IMR-90 (cell line): ENCODE measurements around the gene NKIRAS1. TPM values are rescaled to one million over a fixed set of nuclear protein-coding genes. Genes with fewer than 3 reads are reported as not detected.

Source experiments
- ATAC-seq: fragments of 200-7000 bp; cut with Tn5 transposase; 2 replicates; pipeline ENCODE4 v1.9.1; 2020; ENCODE audit warnings: low read depth, mild to moderate bottlenecking, moderate library complexity
- BruUV-seq: library from RNA; stranded (reverse); fragments of 400-500 nt; replicated peaks from 2 replicates; lab custom pipeline; 2021; lab: Mats Ljungman, UMichigan
- CTCF ChIA-PET: fragments of 300-600 bp; formaldehyde crosslinking; extraction: SDS; loops from one replicate; lab custom pipeline; 2021; ENCODE audit warnings: antibody characterized with exemption; lab: Yijun Ruan, JAX
- POLR2A ChIA-PET: fragments of 300-600 bp; sonication (Branson Sonifier 250); formaldehyde crosslinking; loops from one replicate; lab custom pipeline; 2022; ENCODE audit warnings: antibody characterized with exemption; ENCODE audit not compliant: unreplicated experiment; lab: Charles Lee
- DNase-seq: peaks from one replicate; pipeline ENCODE4 v3.0.0; 2013
- H2AFZ ChIP-seq: replicated peaks from 2 replicates; pipeline ENCODE3; 2013; ENCODE audit warnings: low read length, mild to moderate bottlenecking; ENCODE audit not compliant: poor library complexity
- H2AK5ac ChIP-seq: 2 replicates; pipeline ENCODE4 v1.6.1; 2013; ENCODE audit warnings: low read depth, low read length, inconsistent platforms
- H2AK9ac ChIP-seq: replicated peaks from 2 replicates; pipeline ENCODE3; 2013; ENCODE audit warnings: mild to moderate bottlenecking, low read depth, low read length, moderate library complexity; ENCODE audit not compliant: poor library complexity
- H2BK120ac ChIP-seq: 2 replicates; pipeline ENCODE4 v1.6.1; 2013; ENCODE audit warnings: low read depth, low read length, inconsistent platforms
- H2BK15ac ChIP-seq: 3 replicates; pipeline ENCODE4 v1.6.1; 2013; ENCODE audit warnings: low read depth, low read length, inconsistent platforms
- H2BK20ac ChIP-seq: 2 replicates; pipeline ENCODE4 v1.6.1; 2013; ENCODE audit warnings: low read depth, mild to moderate bottlenecking, inconsistent platforms, low read length, moderate library complexity
- H2BK5ac ChIP-seq: 2 replicates; pipeline ENCODE4 v1.6.1; 2013; ENCODE audit warnings: mild to moderate bottlenecking, low read depth, low read length, inconsistent platforms; ENCODE audit not compliant: poor library complexity, severe bottlenecking
- H3K14ac ChIP-seq: replicated peaks from 2 replicates; pipeline ENCODE4 v1.6.1; 2013; ENCODE audit warnings: low read depth, low read length, inconsistent platforms
- H3K18ac ChIP-seq: 2 replicates; pipeline ENCODE4 v1.6.1; 2013; ENCODE audit warnings: low read depth, low read length, control low read depth
- H3K23ac ChIP-seq: 2 replicates; pipeline ENCODE4 v1.6.1; 2013; ENCODE audit warnings: low read depth, low read length, inconsistent platforms
- H3K27ac ChIP-seq: 2 replicates; pipeline ENCODE4 v1.5.1; 2013; ENCODE audit warnings: mild to moderate bottlenecking, control low read depth, low read length; ENCODE audit not compliant: insufficient read depth
- H3K27me3 ChIP-seq: 2 replicates; pipeline ENCODE4 v1.6.1; 2013; ENCODE audit warnings: low read length; ENCODE audit not compliant: control insufficient read depth, insufficient read depth
- H3K36me3 ChIP-seq: 2 replicates; pipeline ENCODE4 v1.6.1; 2013; ENCODE audit warnings: low read length, mixed read lengths; ENCODE audit not compliant: control insufficient read depth, insufficient read depth
- H3K4ac ChIP-seq: 2 replicates; pipeline ENCODE4 v1.6.1; 2013; ENCODE audit warnings: low read depth, low read length, inconsistent platforms
- H3K4me1 ChIP-seq: 2 replicates; pipeline ENCODE4 v1.6.1; 2013; ENCODE audit warnings: low read length, mixed read lengths; ENCODE audit not compliant: control insufficient read depth, insufficient read depth
- H3K4me2 ChIP-seq: 2 replicates; pipeline ENCODE4 v1.6.1; 2013; ENCODE audit warnings: low read depth, mild to moderate bottlenecking, control low read depth, low read length, moderate library complexity
- H3K4me3 ChIP-seq: 2 replicates; pipeline ENCODE4 v1.5.1; 2013; ENCODE audit warnings: low read depth, mild to moderate bottlenecking, control low read depth, low read length, moderate library complexity; ENCODE audit not compliant: insufficient read depth
- H3K56ac ChIP-seq: 2 replicates; pipeline ENCODE4 v1.6.1; 2013; ENCODE audit warnings: low read length, inconsistent platforms; ENCODE audit not compliant: insufficient read depth; ENCODE audit errors: extremely low read depth
- H3K79me1 ChIP-seq, 2 experiments: 2 replicates each; pipeline ENCODE4 v1.6.1; 2013; ENCODE audit warnings: low read length in 2 of 2, inconsistent platforms in 1 of 2, low read depth in 1 of 2
- H3K9ac ChIP-seq: 2 replicates; pipeline ENCODE4 v1.6.1; 2013; ENCODE audit warnings: low read depth, low read length, control low read depth
- H3K9me1 ChIP-seq: 2 replicates; pipeline ENCODE4 v1.6.1; 2013; ENCODE audit warnings: low read length, inconsistent platforms; ENCODE audit not compliant: insufficient read depth
- H3K9me3 ChIP-seq: 2 replicates; pipeline ENCODE4 v1.6.1; 2013; ENCODE audit warnings: low read length; ENCODE audit not compliant: control insufficient read depth, insufficient read depth
- H4K20me1 ChIP-seq: 2 replicates; pipeline ENCODE4 v1.6.1; 2013; ENCODE audit warnings: low read length, inconsistent platforms; ENCODE audit not compliant: insufficient read depth
- H4K5ac ChIP-seq: 2 replicates; pipeline ENCODE4 v1.6.1; 2013; ENCODE audit warnings: mild to moderate bottlenecking, low read depth, low read length, control low read depth
- H4K8ac ChIP-seq, 2 experiments: 2 replicates each; pipeline ENCODE4 v1.6.1; 2013; ENCODE audit warnings: low read depth in 2 of 2, low read length in 2 of 2, control low read depth in 1 of 2, inconsistent platforms in 1 of 2
- H4K91ac ChIP-seq: 2 replicates; pipeline ENCODE4 v1.6.1; 2013; ENCODE audit warnings: low read depth, low read length, inconsistent platforms; ENCODE audit not compliant: insufficient read depth
- MAZ ChIP-seq: IDR thresholded peaks from 2 replicates; pipeline ENCODE4 v1.6.1; 2012; ENCODE audit warnings: low read depth, mild to moderate bottlenecking, low read length, improper control_type of control experiment, moderate library complexity, borderline replicate concordance
- NFE2L2 ChIP-seq: fragments of 150-350 bp; IDR thresholded peaks from 2 replicates; pipeline ENCODE4 v1.6.1; 2016; ENCODE audit warnings: low read depth, mild to moderate bottlenecking, low read length
- POLR2A ChIP-seq: IDR thresholded peaks from 2 replicates; pipeline ENCODE4 v1.6.1; 2012; ENCODE audit warnings: mild to moderate bottlenecking, low read depth, low read length
- WGBS, 2 experiments: methylation state at CpG; one replicate each; pipeline versions ENCODE4 v1.1.5 to v1.1.7; 2013; ENCODE audit warnings: missing lambda C conversion rate in 2 of 2; ENCODE audit not compliant: insufficient read length in 1 of 2; ENCODE audit errors: extremely low coverage in 2 of 2; 5-methylcytosine and 5-hydroxymethylcytosine counted together
- dilution Hi-C: fragments of 300-500 bp; cut with HindIII; formaldehyde crosslinking; loops from one replicate; pipeline ENCODE4 v1.14.3; 2018; ENCODE audit warnings: low sequenced_read_pairs; ENCODE audit not compliant: unreplicated experiment
- in situ Hi-C: fragments of 300-500 bp; cut with MboI; formaldehyde crosslinking; loops from 3 replicates; pipeline ENCODE4 v1.14.3; 2019; ENCODE audit warnings: low sequenced_read_pairs, inconsistent platforms, mixed read lengths
- intact Hi-C: fragments of 100-400 bp; cut with micrococcal nuclease; formaldehyde crosslinking; loops from 2 replicates; pipeline ENCODE4 v1.10.0; 2022
- polyA plus RNA-seq, 3 experiments: library from polyadenylated mRNA; depleted of rRNA; stranded (reverse); fragments of >200 nt; gene quantifications; 2 replicates each; pipeline ENCODE4 v1.2.3, GENCODE V29; 2012; ENCODE audit warnings: low replicate concordance in 1 of 3
- total RNA-seq: library from RNA; depleted of rRNA; stranded (reverse); fragments of >200 nt; gene quantifications from 2 replicates; pipeline ENCODE4 v1.2.3, GENCODE V29; 2012
- TF ChIP-seq, protein P1 (sequence below): conservative IDR thresholded peaks from 2 replicates; pipeline ENCODE4 v1.5.1; 2012; ENCODE audit warnings: mild to moderate bottlenecking, low read depth, low read length, improper control_type of control experiment

The NKIRAS1 gene
- total and polyA plus RNA-seq, 2 of the 4 experiments (the other 2 are of a cell fraction): 6.1 to 6.8 TPM

DNA sequence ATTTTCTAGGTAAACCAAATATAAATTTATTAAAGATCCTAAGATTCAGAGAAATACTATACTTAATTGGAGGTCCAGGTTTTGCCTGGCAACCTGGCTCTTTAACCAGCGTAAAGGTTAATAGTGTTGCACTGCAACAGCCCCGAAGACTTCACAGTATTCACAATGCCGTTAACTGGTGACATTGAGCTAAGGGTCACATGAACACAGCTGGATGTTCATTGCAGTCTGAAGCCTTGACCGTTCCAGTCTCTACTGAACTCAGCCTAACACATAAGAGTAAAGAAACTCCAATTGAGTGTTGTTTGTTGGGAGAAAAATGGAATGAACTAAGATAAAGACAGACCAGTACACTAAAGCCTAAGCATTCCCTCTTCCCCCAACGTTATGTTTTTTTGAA lies 26.8 kb downstream of the NKIRAS1 start:
- no CpG with 5 or more reads among the region's 5 CpGs for WGBS, 2 experiments
- no peak overlapping the region for H3K56ac ChIP-seq
- dilution Hi-C loops: no loop called here
- H3K9ac ChIP-seq: no peak overlapping the region
- no peak overlapping the region for H2BK5ac ChIP-seq
- no peak overlapping the region for H2AK9ac ChIP-seq
- no TSS peak for BruUV-seq
- CTCF ChIA-PET: no interaction called here
- no peak overlapping the region for H3K4me2 ChIP-seq
- H3K4ac ChIP-seq: no peak overlapping the region
- in situ Hi-C loops: loop anchor here (25.0 kb wide), 2 partner anchors 347 to 797 kb away; no protein-coding TSS in a partner anchor
- no peak overlapping the region for H4K8ac ChIP-seq
- H3K23ac ChIP-seq: no peak overlapping the region
- no peak overlapping the region for H3K18ac ChIP-seq
- H4K91ac ChIP-seq: no peak overlapping the region
- POLR2A ChIA-PET: no interaction called here
- intact Hi-C loops: loop anchor here (2.0 kb wide), 1 partner anchor 349 kb away; no protein-coding TSS in a partner anchor
- TF ChIP-seq MAZ: no peak
- TF ChIP-seq, protein P1, sequence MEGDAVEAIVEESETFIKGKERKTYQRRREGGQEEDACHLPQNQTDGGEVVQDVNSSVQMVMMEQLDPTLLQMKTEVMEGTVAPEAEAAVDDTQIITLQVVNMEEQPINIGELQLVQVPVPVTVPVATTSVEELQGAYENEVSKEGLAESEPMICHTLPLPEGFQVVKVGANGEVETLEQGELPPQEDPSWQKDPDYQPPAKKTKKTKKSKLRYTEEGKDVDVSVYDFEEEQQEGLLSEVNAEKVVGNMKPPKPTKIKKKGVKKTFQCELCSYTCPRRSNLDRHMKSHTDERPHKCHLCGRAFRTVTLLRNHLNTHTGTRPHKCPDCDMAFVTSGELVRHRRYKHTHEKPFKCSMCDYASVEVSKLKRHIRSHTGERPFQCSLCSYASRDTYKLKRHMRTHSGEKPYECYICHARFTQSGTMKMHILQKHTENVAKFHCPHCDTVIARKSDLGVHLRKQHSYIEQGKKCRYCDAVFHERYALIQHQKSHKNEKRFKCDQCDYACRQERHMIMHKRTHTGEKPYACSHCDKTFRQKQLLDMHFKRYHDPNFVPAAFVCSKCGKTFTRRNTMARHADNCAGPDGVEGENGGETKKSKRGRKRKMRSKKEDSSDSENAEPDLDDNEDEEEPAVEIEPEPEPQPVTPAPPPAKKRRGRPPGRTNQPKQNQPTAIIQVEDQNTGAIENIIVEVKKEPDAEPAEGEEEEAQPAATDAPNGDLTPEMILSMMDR: no peak
- TF ChIP-seq NFE2L2: no peak
- TF ChIP-seq POLR2A: no peak
- H3K4me3 ChIP-seq: no peak overlapping the region
- no peaks in the 10 kb centered on the region for H3K9me3 ChIP-seq
- no peak overlapping the region for H2BK120ac ChIP-seq
- H2AK5ac ChIP-seq: no peak overlapping the region
- H4K5ac ChIP-seq: no peak overlapping the region
- H2AFZ ChIP-seq: no peak overlapping the region
- H3K27me3 ChIP-seq: no peaks in the 10 kb centered on the region
- H3K36me3 ChIP-seq: peaks cover 11% of the 10 kb centered on the region
- H3K14ac ChIP-seq: no peak overlapping the region
- H3K9me1 ChIP-seq: peaks cover 3% of the 10 kb centered on the region; the same call in 1 of the 2 replicates
- peaks cover 6% of the 10 kb centered on the region; the same call in 1 of the 2 replicates for H4K20me1 ChIP-seq
- no peak overlapping the region for H2BK15ac ChIP-seq
- ATAC-seq (no peak), DNase-seq (no peak)
- H3K27ac ChIP-seq: no peak overlapping the region
- no peaks in the 10 kb centered on the region for H3K4me1 ChIP-seq
- H2BK20ac ChIP-seq: no peak overlapping the region
- peaks cover 19 to 23% of the 10 kb centered on the region in 2 experiments for H3K79me1 ChIP-seq
